Erythroblast (primary cell): ENCODE data around the gene NBL1.

ENCODE experiments used
- GATA1 ChIP-seq: IDR thresholded peaks from 2 replicates; pipeline ENCODE4 v1.6.1; 2011; ENCODE audit warnings: low read depth, mild to moderate bottlenecking, control low read depth, low read length, moderate library complexity
- POLR2A ChIP-seq: IDR thresholded peaks from 2 replicates; pipeline ENCODE4 v1.6.1; 2011; ENCODE audit warnings: mild to moderate bottlenecking, low read length

DNA sequence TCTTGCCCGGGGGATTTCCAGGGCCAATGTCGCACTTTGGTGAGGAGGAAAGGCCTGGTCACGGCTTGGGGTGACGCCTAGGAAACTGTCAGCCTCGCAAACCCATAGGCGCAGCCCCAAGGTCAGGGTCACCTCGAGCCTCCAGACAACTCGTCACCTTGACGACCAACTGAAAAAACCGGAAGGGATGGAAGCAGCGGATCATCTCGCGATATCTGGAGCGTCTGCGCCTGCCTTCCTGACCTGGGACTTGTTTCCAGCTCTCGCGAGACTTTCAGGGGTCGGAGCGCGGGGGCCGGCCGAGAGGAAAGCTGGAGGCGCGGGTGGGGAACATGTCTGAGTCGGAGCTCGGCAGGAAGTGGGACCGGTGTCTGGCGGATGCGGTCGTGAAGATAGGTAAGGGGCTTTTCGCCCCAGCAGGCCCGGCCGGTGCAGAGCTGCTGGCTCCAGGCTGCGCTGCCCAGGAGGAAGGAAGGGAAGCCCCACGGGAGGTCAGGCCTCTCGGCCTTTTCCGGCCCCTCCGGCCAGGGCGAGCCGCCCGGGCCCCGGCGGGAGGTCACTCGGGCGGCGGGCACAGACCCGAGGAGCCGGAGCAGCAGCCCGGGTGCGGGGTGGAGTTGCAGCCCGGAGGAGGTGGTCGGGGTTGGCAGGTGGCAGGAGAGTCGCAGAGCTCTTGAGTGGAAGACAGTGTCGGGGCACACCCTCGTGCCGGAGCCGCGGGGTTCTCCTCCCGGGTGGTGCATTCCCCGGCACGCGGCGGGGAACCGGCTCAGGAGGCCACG lies 47.2 kb upstream of the NBL1 start:
- TF ChIP-seq POLR2A (peak; percentile 88), GATA1 (no peak)
